Neural crest cell (in vitro differentiated cells): Measurements from ENCODE around the gene CGREF1. TPM values are rescaled to one million over a fixed set of nuclear protein-coding genes. Genes with fewer than 3 reads are reported as not detected.
"Not testable (repeated sequence)": the region's sequence is repeated elsewhere in the genome, so short reads cannot be mapped to it uniquely, and the experiment has no call there.

ENCODE experiments used
- DNase-seq: peaks from one replicate; pipeline ENCODE4 v3.0.0; 2021; ENCODE audit warnings: low read depth, mixed read lengths, low spot score
- H3K27ac Mint-ChIP-seq: one replicate; pipeline ENCODE4 v1.8.0; 2021; ENCODE audit warnings: mild to moderate bottlenecking, mixed read lengths; ENCODE audit not compliant: unreplicated experiment
- H3K27me3 Mint-ChIP-seq: 2 replicates; pipeline ENCODE4 v1.8.0; 2021; ENCODE audit warnings: low read depth, mild to moderate bottlenecking, mixed read lengths
- H3K36me3 Mint-ChIP-seq: 2 replicates; pipeline ENCODE4 v1.8.0; 2021; ENCODE audit warnings: low read depth, mild to moderate bottlenecking, mixed read lengths
- H3K4me1 Mint-ChIP-seq: 2 replicates; pipeline ENCODE4 v1.8.0; 2021; ENCODE audit warnings: mixed read lengths
- H3K4me3 Mint-ChIP-seq: one replicate; pipeline ENCODE4 v1.8.0; 2021; ENCODE audit warnings: mild to moderate bottlenecking, mixed read lengths
- H3K9me3 Mint-ChIP-seq: 2 replicates; pipeline ENCODE4 v1.8.0; 2021; ENCODE audit warnings: mixed read lengths
- total RNA-seq: library from RNA; stranded (reverse); gene quantifications from 2 replicates; pipeline ENCODE4 v1.2.1, GENCODE V29; 2021
- TF ChIP-seq, protein P1 (sequence below): fragments of 200-600 bp; sonication (generic); conservative IDR thresholded peaks from 2 replicates; pipeline ENCODE4 v1.5.0; 2021; ENCODE audit warnings: antibody characterized with exemption, mild to moderate bottlenecking

Gene CGREF1
- total RNA-seq, 1 donor from 2014 or later = 2.1 TPM

- H3K4me3 Mint-ChIP-seq = peak overlapping the region; percentile 61
- H3K4me1 Mint-ChIP-seq = peaks cover 56% of the 10 kb centered on the region
These were observed 39.4 kb downstream of the CGREF1 start for GRCh38 chr2:27079233-27080139.

GRCh38 chr2:27078267-27079194, 40.4 kb downstream of the CGREF1 start, which contains the start of gene EMILIN1:
Gene EMILIN1 (plus strand): TSS chr2:27078615. CDS start chr2:27079066, 451 bp downstream.
- H3K36me3 Mint-ChIP-seq = no peaks in the 10 kb centered on the region
- TF ChIP-seq, protein P1, sequence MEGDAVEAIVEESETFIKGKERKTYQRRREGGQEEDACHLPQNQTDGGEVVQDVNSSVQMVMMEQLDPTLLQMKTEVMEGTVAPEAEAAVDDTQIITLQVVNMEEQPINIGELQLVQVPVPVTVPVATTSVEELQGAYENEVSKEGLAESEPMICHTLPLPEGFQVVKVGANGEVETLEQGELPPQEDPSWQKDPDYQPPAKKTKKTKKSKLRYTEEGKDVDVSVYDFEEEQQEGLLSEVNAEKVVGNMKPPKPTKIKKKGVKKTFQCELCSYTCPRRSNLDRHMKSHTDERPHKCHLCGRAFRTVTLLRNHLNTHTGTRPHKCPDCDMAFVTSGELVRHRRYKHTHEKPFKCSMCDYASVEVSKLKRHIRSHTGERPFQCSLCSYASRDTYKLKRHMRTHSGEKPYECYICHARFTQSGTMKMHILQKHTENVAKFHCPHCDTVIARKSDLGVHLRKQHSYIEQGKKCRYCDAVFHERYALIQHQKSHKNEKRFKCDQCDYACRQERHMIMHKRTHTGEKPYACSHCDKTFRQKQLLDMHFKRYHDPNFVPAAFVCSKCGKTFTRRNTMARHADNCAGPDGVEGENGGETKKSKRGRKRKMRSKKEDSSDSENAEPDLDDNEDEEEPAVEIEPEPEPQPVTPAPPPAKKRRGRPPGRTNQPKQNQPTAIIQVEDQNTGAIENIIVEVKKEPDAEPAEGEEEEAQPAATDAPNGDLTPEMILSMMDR = no peak
- peaks cover 58% of the 10 kb centered on the region for H3K4me1 Mint-ChIP-seq
- H3K27ac Mint-ChIP-seq = peak within 1 kb of the TSS; percentile 90
- H3K9me3 Mint-ChIP-seq = no peaks in the 10 kb centered on the region
- peak; percentile 55 for DNase-seq
- peak within 1 kb of the TSS; percentile 82 for H3K4me3 Mint-ChIP-seq
- H3K27me3 Mint-ChIP-seq = peaks cover 3% of the 10 kb centered on the region

More at GRCh38 chr2:27079233-27080139, 39.4 kb downstream of the CGREF1 start:
- TF ChIP-seq, protein P1 = no peak
- Mint-ChIP-seq H3K9me3 (no peaks in the 10 kb centered on the region), H3K36me3 (no peaks in the 10 kb centered on the region), H3K27ac (peak overlapping the region; percentile 89), H3K27me3 (peaks cover 3% of the 10 kb centered on the region)
- no peak for DNase-seq

- Mint-ChIP-seq H3K27ac (peak overlapping the region; percentile 60), H3K36me3 (no peaks in the 10 kb centered on the region), H3K4me1 (peaks cover 68% of the 10 kb centered on the region), H3K27me3 (peaks cover 3% of the 10 kb centered on the region), H3K9me3 (no peaks in the 10 kb centered on the region), H3K4me3 (peak overlapping the region; percentile 21)
- DNase-seq = no peak
- TF ChIP-seq, protein P1 = no peak
These were observed 41.7 kb downstream of the CGREF1 start for GRCh38 chr2:27077231-27077630.

DNA sequence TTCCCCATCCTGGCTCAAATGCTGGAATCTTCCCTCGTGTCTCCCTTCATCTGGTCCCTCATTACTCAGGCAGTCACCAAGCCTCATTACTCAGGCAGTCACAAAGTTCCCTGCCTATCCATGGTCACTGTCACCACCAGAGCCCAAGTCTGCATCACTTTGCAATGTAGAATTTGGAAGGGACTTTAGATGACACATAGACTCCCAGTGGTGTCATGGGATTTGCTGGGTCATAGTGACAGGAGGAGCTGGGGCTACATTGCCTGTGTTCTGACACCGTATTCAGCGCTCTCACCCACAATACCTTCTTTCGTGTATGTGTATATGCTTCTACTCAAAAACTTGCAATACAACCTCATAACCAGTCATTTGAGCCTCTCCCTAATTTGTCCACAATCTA, 42.6 kb downstream of the CGREF1 start:
- Mint-ChIP-seq H3K27me3 (peaks cover 2% of the 10 kb centered on the region), H3K9me3 (no peaks in the 10 kb centered on the region), H3K27ac (no peak overlapping the region), H3K36me3 (no peaks in the 10 kb centered on the region), H3K4me3 (peak overlapping the region; percentile 21), H3K4me1 (peaks cover 66% of the 10 kb centered on the region)
- no peak for DNase-seq
- TF ChIP-seq, protein P1 = no peak

GRCh38 chr2:27075566-27075871, 43.4 kb downstream of the CGREF1 start:
- peaks cover 66% of the 10 kb centered on the region for H3K4me1 Mint-ChIP-seq
- not testable (repeated sequence) for H3K36me3 Mint-ChIP-seq, H3K27me3 Mint-ChIP-seq, DNase-seq, H3K9me3 Mint-ChIP-seq
- peak overlapping the region; percentile 70 for H3K4me3 Mint-ChIP-seq
- peak overlapping the region; percentile 43 for H3K27ac Mint-ChIP-seq
